BJ (cell line): ENCODE results near the gene EWSR1. TPM values are rescaled to one million over a fixed set of nuclear protein-coding genes. Genes with fewer than 3 reads are reported as not detected.
A peak's percentile ranks its signal among the peaks of the same experiment; 100 is the strongest.

ENCODE experiments used
- CTCF ChIA-PET: fragments of 350-600 bp; formaldehyde crosslinking; extraction: SDS; loops from one replicate; lab custom pipeline; 2021; ENCODE audit warnings: antibody characterized with exemption, inconsistent platforms; lab: Yijun Ruan, JAX
- POLR2A ChIA-PET: fragments of 300-600 bp; sonication (Branson Sonifier 250); formaldehyde crosslinking; extraction: SDS; loops from one replicate; lab custom pipeline; 2021; ENCODE audit warnings: antibody characterized with exemption; lab: Charles Lee
- DNase-seq: peaks from one replicate; pipeline ENCODE4 v3.0.0-alpha.2; 2011; ENCODE audit warnings: low read depth
- H3K27me3 ChIP-seq: 2 replicates; pipeline ENCODE4 v1.6.0; 2011; ENCODE audit warnings: low read length; ENCODE audit not compliant: control insufficient read depth, insufficient read depth
- H3K36me3 ChIP-seq: 2 replicates; pipeline ENCODE4 v1.5.1; 2011; ENCODE audit warnings: low read length; ENCODE audit not compliant: control insufficient read depth, insufficient read depth
- H3K4me3 ChIP-seq: 2 replicates; pipeline ENCODE4 v1.5.1; 2011; ENCODE audit warnings: low read depth, mild to moderate bottlenecking, control low read depth, low read length
- polyA plus RNA-seq: library from polyadenylated mRNA; depleted of rRNA; stranded (reverse); fragments of >200 nt; gene quantifications from 2 replicates; pipeline ENCODE4 v1.2.3, GENCODE V29; 2011
- TF ChIP-seq, protein P1 (sequence below): IDR thresholded peaks from 2 replicates; pipeline ENCODE4 v1.5.1; 2011; ENCODE audit warnings: low read depth, mild to moderate bottlenecking, control low read depth, inconsistent platforms, low read length, moderate library complexity; ENCODE audit not compliant: insufficient read depth

EWSR1 gene
- polyA plus RNA-seq, 1 experiment: 206 TPM

DNA sequence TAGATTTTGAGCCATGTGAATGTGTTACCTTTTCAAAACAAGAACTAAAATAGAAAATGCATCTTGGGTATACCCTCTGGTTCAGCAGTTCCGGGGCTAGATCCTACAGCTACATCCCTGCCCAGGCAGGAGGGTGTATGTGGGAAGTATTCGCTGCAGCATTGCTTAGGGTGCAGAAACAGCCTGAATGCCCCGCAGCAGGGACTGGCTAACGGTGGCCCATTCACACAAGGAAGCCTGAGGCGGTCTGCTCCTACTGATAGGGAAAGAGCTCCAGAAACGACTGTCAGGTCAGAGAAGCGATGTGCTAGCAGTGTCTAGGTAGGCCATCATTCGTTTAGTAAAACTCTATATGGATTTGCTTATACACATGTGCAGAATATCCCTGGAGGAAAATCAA lies 57.3 kb downstream of the EWSR1 start:
- H3K27me3 ChIP-seq: no peaks in the 10 kb centered on the region
- POLR2A ChIA-PET: no interaction called here
- CTCF ChIA-PET: interaction anchor here (1.0 to 3.0 kb wide), 3 partner anchors 9 to 34 kb away, joined by 3 to 14 read pairs (median 6); no protein-coding TSS in a partner anchor
- no peak for DNase-seq
- no peak overlapping the region for H3K4me3 ChIP-seq
- TF ChIP-seq, protein P1, sequence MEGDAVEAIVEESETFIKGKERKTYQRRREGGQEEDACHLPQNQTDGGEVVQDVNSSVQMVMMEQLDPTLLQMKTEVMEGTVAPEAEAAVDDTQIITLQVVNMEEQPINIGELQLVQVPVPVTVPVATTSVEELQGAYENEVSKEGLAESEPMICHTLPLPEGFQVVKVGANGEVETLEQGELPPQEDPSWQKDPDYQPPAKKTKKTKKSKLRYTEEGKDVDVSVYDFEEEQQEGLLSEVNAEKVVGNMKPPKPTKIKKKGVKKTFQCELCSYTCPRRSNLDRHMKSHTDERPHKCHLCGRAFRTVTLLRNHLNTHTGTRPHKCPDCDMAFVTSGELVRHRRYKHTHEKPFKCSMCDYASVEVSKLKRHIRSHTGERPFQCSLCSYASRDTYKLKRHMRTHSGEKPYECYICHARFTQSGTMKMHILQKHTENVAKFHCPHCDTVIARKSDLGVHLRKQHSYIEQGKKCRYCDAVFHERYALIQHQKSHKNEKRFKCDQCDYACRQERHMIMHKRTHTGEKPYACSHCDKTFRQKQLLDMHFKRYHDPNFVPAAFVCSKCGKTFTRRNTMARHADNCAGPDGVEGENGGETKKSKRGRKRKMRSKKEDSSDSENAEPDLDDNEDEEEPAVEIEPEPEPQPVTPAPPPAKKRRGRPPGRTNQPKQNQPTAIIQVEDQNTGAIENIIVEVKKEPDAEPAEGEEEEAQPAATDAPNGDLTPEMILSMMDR: no peak
- peaks cover 18% of the 10 kb centered on the region for H3K36me3 ChIP-seq

DNA sequence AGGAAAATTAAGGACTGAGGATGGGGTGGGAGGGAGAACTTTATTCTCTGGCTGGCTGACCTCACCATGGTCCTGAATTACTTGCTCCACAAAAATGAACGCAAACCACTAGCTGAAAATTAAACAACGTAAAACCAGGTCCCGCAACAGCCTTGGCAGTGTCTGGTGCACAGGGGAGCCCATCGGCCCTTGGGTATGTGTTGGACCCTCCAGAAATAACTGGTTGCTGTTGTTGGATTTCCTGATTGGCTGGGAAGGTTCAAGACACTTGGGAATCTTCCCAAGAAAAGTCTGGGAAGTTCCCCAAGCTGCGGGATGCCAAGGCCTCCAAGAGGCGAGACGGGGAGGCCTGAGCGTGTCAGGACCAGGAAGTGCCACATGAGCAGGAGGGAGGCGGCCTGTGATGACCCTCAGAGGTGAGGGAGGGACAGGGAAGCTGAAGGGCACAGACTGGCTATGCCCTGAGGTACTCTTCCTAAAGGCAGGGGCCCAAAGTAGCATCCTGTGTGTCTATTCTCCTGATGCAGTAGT lies 57.8 kb downstream of the EWSR1 start:
- Histone ChIP-seq H3K4me3 (no peak overlapping the region), H3K36me3 (peaks cover 18% of the 10 kb centered on the region), H3K27me3 (no peaks in the 10 kb centered on the region)
- POLR2A ChIA-PET: no interaction called here
- DNase-seq: no peak
- CTCF ChIA-PET: interaction anchor here (3.0 kb wide), 1 partner anchor 33 kb away, joined by 14 read pairs; no protein-coding TSS in a partner anchor
- TF ChIP-seq, protein P1: no peak

- POLR2A ChIA-PET: no interaction called here
- Histone ChIP-seq H3K27me3 (no peaks in the 10 kb centered on the region), H3K36me3 (peaks cover 18% of the 10 kb centered on the region), H3K4me3 (no peak overlapping the region)
- CTCF ChIA-PET: interaction anchor here (1.0 to 3.0 kb wide), 2 partner anchors 33 to 122 kb away, joined by 3 to 14 read pairs; no protein-coding TSS in a partner anchor
- DNase-seq: no peak
- TF ChIP-seq, protein P1: no peak
These were observed 58.4 kb downstream of the EWSR1 start for GRCh38 chr22:29326481-29326880.

- no peaks in the 10 kb centered on the region for H3K27me3 ChIP-seq
- TF ChIP-seq, protein P1: no peak
- peaks cover 18% of the 10 kb centered on the region for H3K36me3 ChIP-seq
- DNase-seq: no peak
- POLR2A ChIA-PET: no interaction called here
- H3K4me3 ChIP-seq: no peak overlapping the region
- CTCF ChIA-PET: interaction anchor here (1.0 to 3.0 kb wide), 2 partner anchors 32 to 122 kb away, joined by 3 to 14 read pairs; no protein-coding TSS in a partner anchor
These were observed 59.2 kb downstream of the EWSR1 start for GRCh38 chr22:29327089-29327764.

DNA sequence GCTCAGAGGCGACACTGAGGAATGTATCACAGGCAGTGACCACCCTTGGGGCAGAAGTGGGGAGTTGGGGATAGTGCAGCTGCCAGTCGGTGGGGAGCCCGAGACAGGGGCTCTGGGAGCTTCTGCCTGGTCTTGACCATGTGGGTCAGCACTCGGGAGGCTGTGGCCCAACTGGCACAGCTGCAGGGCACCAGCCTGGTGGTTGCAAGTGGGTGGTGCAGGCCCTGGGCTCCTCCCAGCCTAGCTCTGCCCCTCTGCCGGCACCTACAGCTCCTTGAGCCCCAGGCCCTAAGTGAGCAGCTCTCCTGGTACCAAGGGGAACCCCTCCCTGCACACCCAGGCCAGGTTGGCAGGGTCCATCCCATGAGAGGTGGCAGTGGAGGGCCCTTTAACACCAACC lies 60.0 kb downstream of the EWSR1 start:
- CTCF ChIA-PET: interaction anchor here (1.0 to 3.0 kb wide), 2 partner anchors 8 to 31 kb away, joined by 3 to 14 read pairs; no protein-coding TSS in a partner anchor
- peaks cover 19% of the 10 kb centered on the region for H3K36me3 ChIP-seq
- POLR2A ChIA-PET: no interaction called here
- H3K4me3 ChIP-seq: no peak overlapping the region
- TF ChIP-seq, protein P1: 0 out of 2 replicates have a peak, but pooled peaks have one; percentile 8
- no peaks in the 10 kb centered on the region for H3K27me3 ChIP-seq
- DNase-seq: no peak
